GM19324 (cell line): ENCODE results near the gene SREBF2.
A peak's percentile ranks its signal among the peaks of the same experiment; 100 is the strongest.
"Not testable (repeated sequence)": the region's sequence is repeated elsewhere in the genome, so short reads cannot be mapped to it uniquely, and the experiment has no call there.

ENCODE experiments used
- ATAC-seq: cut with Tn5 transposase; IDR thresholded peaks from one replicate; pipeline ENCODE4 v1.9.1; 2021; ENCODE audit warnings: mild to moderate bottlenecking, moderate library complexity; ENCODE audit not compliant: unreplicated experiment, low FRiP score

Gene SREBF2

GRCh38 chr22:41935509-41935908 lies 102.6 kb downstream of the SREBF2 start:
- no peak for ATAC-seq

GRCh38 chr22:41936894-41937169 lies 103.9 kb downstream of the SREBF2 start:
- ATAC-seq = no peak

GRCh38 chr22:41939981-41940831 lies 107.3 kb downstream of the SREBF2 start:
- peak; percentile 59 for ATAC-seq

- no peak for ATAC-seq
Observed at GRCh38 chr22:41940832-41941765, 108.2 kb downstream of the SREBF2 start.

GRCh38 chr22:41943661-41944209 lies 110.8 kb downstream of the SREBF2 start:
- ATAC-seq = no peak

- ATAC-seq = peak; percentile 85
Observed at GRCh38 chr22:41946629-41947423, 113.9 kb downstream of the SREBF2 start, which contains the start of gene CENPM. CENPM (minus strand) TSS chr22:41947152; CDS start chr22:41947076, 76 bp downstream.

- ATAC-seq = no peak
Observed at GRCh38 chr22:41947424-41948080, 114.6 kb downstream of the SREBF2 start.

GRCh38 chr22:41948142-41948541 lies 115.2 kb downstream of the SREBF2 start:
- no peak for ATAC-seq

GRCh38 chr22:41948928-41949296 lies 116.0 kb downstream of the SREBF2 start:
- ATAC-seq = not testable (repeated sequence)

GRCh38 chr22:41949297-41949965 lies 116.5 kb downstream of the SREBF2 start:
- no peak for ATAC-seq

- no peak for ATAC-seq
Observed at GRCh38 chr22:41951898-41952474, 119.1 kb downstream of the SREBF2 start, which contains the start of gene SMIM45. SMIM45 (plus strand) TSS chr22:41952150.

- ATAC-seq = no peak
Observed at GRCh38 chr22:41952713-41953112, 119.8 kb downstream of the SREBF2 start.
